ENCODE data around the gene GCC2. TPM values are rescaled to one million over a fixed set of nuclear protein-coding genes. Genes with fewer than 3 reads are reported as not detected.
"Not testable (repeated sequence)": the region's sequence is repeated elsewhere in the genome, so short reads cannot be mapped to it uniquely, and the experiment has no call there.

GCC2 gene
- total RNA-seq, 5 donors from 2014 or later (not counting 1 experiment from before 2014, with no cell fraction given) = 97.3 to 152 (median 135) TPM

DNA sequence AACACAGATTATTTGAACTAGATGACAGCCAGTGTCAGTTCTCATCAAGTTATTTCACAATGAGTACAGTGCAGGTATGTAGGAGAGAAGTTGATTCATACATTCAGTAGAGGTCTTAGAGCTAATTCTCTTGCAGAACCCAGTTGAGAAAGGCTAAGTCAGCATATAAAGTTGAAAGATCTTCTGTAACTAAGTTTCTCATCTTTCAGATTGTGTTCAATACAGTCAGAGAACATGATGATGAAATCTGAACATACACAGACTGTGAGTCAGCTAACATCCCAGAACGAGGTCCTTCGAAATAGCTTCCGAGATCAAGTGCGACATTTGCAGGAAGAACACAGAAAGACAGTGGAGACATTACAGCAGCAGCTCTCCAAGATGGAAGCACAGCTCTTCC is 43.4 kb downstream of the GCC2 start:
- H3K4me3 ChIP-seq (ENCODE audit: control insufficient read depth in 1 of 2, extremely low read depth in 1 of 2, low read length in 1 of 2) = no peak overlapping the region
- no peaks in the 10 kb centered on the region for H3K4me1 ChIP-seq (ENCODE audit: control insufficient read depth in 1 of 2, extremely low read depth in 1 of 2, insufficient read depth in 2 of 2, low read length in 2 of 2)
- no peak overlapping the region for H3K27ac ChIP-seq (ENCODE audit: low read length)
- H3K27me3 Mint-ChIP-seq = no peaks in the 10 kb centered on the region
- no peaks in the 10 kb centered on the region for H3K9me3 Mint-ChIP-seq
- 67% methylated on average over 2 of the region's 4 CpGs for WGBS (ENCODE audit: insufficient coverage)
- peaks cover 0 to 8% (median 1%) of the 10 kb centered on the region in 3 donors for H3K4me1 Mint-ChIP-seq
- H3K4me3 Mint-ChIP-seq = no peak overlapping the region
- no peaks in the 10 kb centered on the region for H3K9me3 ChIP-seq
- ChIA-PET POLR2A (interaction anchor here in 1 of 2 donors (0.5 kb wide), 1 partner anchor 39 kb away, joined by 4 read pairs; no protein-coding TSS in a partner anchor), CTCF (no interaction called here)
- H3K27me3 ChIP-seq (replicated peaks in 1 of 2; ENCODE audit: control insufficient read depth in 2 of 2, extremely low read depth in 1 of 2, insufficient read depth in 2 of 2, low read length in 1 of 2) = no peaks in the 10 kb centered on the region
- ATAC-seq (replicated peaks in 1 of 4) (no peak), DNase-seq (no peak)
- H3K27ac Mint-ChIP-seq = no peak overlapping the region
- H3K36me3 ChIP-seq (ENCODE audit: control insufficient read depth in 2 of 2, extremely low read depth in 1 of 2, insufficient read depth in 1 of 2, low read length in 1 of 2) = peaks cover 0 to 58% of the 10 kb centered on the region in 2 donors
- H3K36me3 Mint-ChIP-seq = peaks cover 43% of the 10 kb centered on the region

DNA sequence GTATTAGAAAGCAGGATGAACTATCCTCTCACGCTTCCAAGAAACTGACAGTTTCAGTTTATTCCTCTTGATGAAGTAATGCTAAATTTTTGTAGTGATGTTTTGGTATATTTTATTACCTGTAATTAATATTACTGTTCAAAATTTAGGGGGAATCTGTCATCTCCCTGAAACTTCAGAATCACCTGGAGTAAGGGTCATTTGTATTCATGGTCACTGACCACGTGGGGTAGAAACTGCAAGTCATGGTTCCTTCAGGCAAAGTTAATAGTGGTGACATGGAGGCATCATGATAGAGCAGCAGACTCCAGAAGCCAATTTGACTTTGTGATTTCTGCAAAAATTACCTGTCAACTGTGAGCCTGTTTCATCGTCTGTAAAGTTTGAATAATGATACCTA is 47.2 kb downstream of the GCC2 start:
- H3K36me3 Mint-ChIP-seq = peaks cover 48% of the 10 kb centered on the region

DNA sequence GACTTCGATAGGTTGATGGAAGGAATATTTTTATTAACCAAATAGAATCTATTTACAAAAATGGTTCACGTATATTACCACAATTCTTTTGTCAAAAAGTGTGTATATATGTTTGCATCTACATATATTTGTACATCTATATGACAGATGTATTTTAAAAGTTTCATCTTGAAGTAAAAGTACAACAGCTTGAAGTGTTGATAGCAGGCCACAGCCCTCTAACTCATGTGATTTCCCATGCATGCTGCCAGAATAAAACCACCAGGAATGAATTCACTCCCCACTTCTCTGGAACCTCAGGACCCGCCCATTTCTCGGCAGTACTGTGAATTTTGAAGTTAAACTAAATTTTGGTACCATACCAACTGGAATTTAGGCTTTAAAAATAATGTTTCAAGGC is 58.6 kb downstream of the GCC2 start:
- H3K27ac ChIP-seq (ENCODE audit: low read length); H3K27me3 ChIP-seq (replicated peaks in 1 of 2; ENCODE audit: control insufficient read depth in 2 of 2, extremely low read depth in 1 of 2, insufficient read depth in 2 of 2, low read length in 1 of 2); H3K4me3 Mint-ChIP-seq; H3K4me1 Mint-ChIP-seq; H3K4me3 ChIP-seq (ENCODE audit: control insufficient read depth in 1 of 2, extremely low read depth in 1 of 2, low read length in 1 of 2); H3K9me3 Mint-ChIP-seq; H3K27ac Mint-ChIP-seq; CTCF ChIA-PET; DNase-seq; POLR2A ChIA-PET; ATAC-seq (replicated peaks in 1 of 4); H3K9me3 ChIP-seq; H3K36me3 ChIP-seq (ENCODE audit: control insufficient read depth in 2 of 2, extremely low read depth in 1 of 2, insufficient read depth in 1 of 2, low read length in 1 of 2); H3K4me1 ChIP-seq (ENCODE audit: control insufficient read depth in 1 of 2, extremely low read depth in 1 of 2, insufficient read depth in 2 of 2, low read length in 2 of 2); H3K27me3 Mint-ChIP-seq: not testable (repeated sequence)
- no CpG with 5 or more reads among the region's 4 CpGs for WGBS (ENCODE audit: insufficient coverage)
- peaks cover 35% of the 10 kb centered on the region for H3K36me3 Mint-ChIP-seq

More for the DNA sequence above, 47.2 kb downstream of the GCC2 start:
- H3K4me1 ChIP-seq (ENCODE audit: control insufficient read depth in 1 of 2, extremely low read depth in 1 of 2, insufficient read depth in 2 of 2, low read length in 2 of 2); H3K9me3 ChIP-seq; H3K4me3 Mint-ChIP-seq; H3K9me3 Mint-ChIP-seq; H3K27ac ChIP-seq (ENCODE audit: low read length); ATAC-seq (replicated peaks in 1 of 4); DNase-seq; H3K27me3 Mint-ChIP-seq; CTCF ChIA-PET; POLR2A ChIA-PET; H3K4me3 ChIP-seq (ENCODE audit: control insufficient read depth in 1 of 2, extremely low read depth in 1 of 2, low read length in 1 of 2); H3K27me3 ChIP-seq (replicated peaks in 1 of 2; ENCODE audit: control insufficient read depth in 2 of 2, extremely low read depth in 1 of 2, insufficient read depth in 2 of 2, low read length in 1 of 2); H3K4me1 Mint-ChIP-seq; H3K27ac Mint-ChIP-seq: not testable (repeated sequence)
- H3K36me3 ChIP-seq (ENCODE audit: control insufficient read depth in 2 of 2, extremely low read depth in 1 of 2, insufficient read depth in 1 of 2, low read length in 1 of 2) = peaks cover 0 to 40% of the 10 kb centered on the region in 2 donors
- WGBS (ENCODE audit: insufficient coverage) = no CpG with 5 or more reads among the region's 3 CpGs

DNA sequence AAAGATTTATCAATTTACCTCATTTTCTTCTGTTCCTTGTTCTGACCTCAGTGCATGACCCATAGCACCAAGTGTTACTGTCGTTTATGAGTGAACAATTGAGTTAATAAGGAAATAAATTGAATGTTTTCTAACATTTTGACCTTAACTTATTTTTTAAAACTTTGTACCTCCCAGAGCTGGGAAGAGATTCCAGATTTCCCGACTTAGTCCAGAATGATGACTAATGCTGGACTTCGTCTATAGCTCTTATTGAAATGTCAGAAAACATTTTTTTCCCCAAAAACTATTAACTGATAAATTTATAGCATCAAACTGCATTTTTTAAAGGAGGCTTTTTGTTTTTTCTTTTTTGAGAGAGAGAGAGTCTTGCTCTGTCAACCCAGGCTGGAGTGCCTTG is 63.4 kb downstream of the GCC2 start:
- H3K4me3 ChIP-seq (ENCODE audit: control insufficient read depth in 1 of 2, extremely low read depth in 1 of 2, low read length in 1 of 2); DNase-seq; H3K4me3 Mint-ChIP-seq; H3K9me3 ChIP-seq; ATAC-seq (replicated peaks in 1 of 4); H3K27ac ChIP-seq (ENCODE audit: low read length); H3K27me3 ChIP-seq (replicated peaks in 1 of 2; ENCODE audit: control insufficient read depth in 2 of 2, extremely low read depth in 1 of 2, insufficient read depth in 2 of 2, low read length in 1 of 2); H3K27me3 Mint-ChIP-seq; H3K4me1 Mint-ChIP-seq; CTCF ChIA-PET; H3K36me3 Mint-ChIP-seq; H3K36me3 ChIP-seq (ENCODE audit: control insufficient read depth in 2 of 2, extremely low read depth in 1 of 2, insufficient read depth in 1 of 2, low read length in 1 of 2); H3K4me1 ChIP-seq (ENCODE audit: control insufficient read depth in 1 of 2, extremely low read depth in 1 of 2, insufficient read depth in 2 of 2, low read length in 2 of 2); POLR2A ChIA-PET; H3K27ac Mint-ChIP-seq; H3K9me3 Mint-ChIP-seq: not testable (repeated sequence)
- no CpG with 5 or more reads among the region's 3 CpGs for WGBS (ENCODE audit: insufficient coverage)

DNA sequence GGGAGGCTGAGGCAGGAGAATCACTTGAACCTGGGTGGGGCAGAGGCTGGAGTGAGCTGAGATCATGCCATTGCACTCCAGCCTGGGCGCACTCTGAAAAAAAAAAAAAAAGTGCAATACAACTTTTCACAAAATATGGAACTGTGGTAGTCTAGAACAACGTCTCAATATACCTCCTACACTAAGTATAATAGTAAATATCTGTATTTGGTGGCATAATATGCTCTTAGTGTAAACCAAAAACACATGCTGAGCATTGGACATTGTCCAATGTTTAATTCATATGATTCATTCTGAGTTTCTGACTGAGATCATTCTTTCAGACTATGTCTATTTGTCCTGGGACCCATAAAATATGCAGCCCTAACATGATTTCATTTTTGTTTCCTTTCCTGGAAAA is 65.5 kb downstream of the GCC2 start:
- H3K27me3 Mint-ChIP-seq, POLR2A ChIA-PET, CTCF ChIA-PET: not testable (repeated sequence)

DNA sequence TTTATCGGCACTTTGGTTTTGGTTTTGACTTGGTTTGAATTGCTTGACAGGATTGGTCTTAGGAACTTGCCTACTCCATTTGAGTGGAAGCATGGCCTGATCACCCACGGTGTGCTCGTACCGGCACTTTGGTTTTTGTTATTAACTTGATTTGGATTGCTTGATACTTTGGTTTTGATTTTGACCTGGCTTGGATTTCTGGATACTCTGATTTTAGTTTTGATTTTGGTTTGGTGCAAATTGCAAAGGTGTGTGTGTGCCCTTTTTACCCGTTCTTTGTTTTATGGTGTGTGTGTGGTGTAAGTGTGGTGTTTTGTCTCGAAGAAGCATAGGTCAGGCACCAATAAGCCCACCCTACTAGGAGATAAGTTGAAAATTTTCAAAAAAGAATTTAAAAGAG is 75.7 kb downstream of the GCC2 start:
- H3K4me1 ChIP-seq (ENCODE audit: control insufficient read depth in 1 of 2, extremely low read depth in 1 of 2, insufficient read depth in 2 of 2, low read length in 2 of 2); H3K27me3 ChIP-seq (replicated peaks in 1 of 2; ENCODE audit: control insufficient read depth in 2 of 2, extremely low read depth in 1 of 2, insufficient read depth in 2 of 2, low read length in 1 of 2); ATAC-seq (replicated peaks in 1 of 4); H3K27me3 Mint-ChIP-seq; H3K9me3 Mint-ChIP-seq; H3K36me3 ChIP-seq (ENCODE audit: control insufficient read depth in 2 of 2, extremely low read depth in 1 of 2, insufficient read depth in 1 of 2, low read length in 1 of 2); H3K36me3 Mint-ChIP-seq; H3K27ac ChIP-seq (ENCODE audit: low read length); H3K27ac Mint-ChIP-seq; CTCF ChIA-PET; H3K4me3 ChIP-seq (ENCODE audit: control insufficient read depth in 1 of 2, extremely low read depth in 1 of 2, low read length in 1 of 2); H3K4me3 Mint-ChIP-seq; H3K9me3 ChIP-seq; POLR2A ChIA-PET; DNase-seq; H3K4me1 Mint-ChIP-seq: not testable (repeated sequence)
- WGBS (ENCODE audit: insufficient coverage) = no CpG with 5 or more reads among the region's 6 CpGs

More for the DNA sequence above, 65.5 kb downstream of the GCC2 start:
- H3K27ac ChIP-seq (ENCODE audit: low read length); H3K27me3 ChIP-seq (replicated peaks in 1 of 2; ENCODE audit: control insufficient read depth in 2 of 2, extremely low read depth in 1 of 2, insufficient read depth in 2 of 2, low read length in 1 of 2); H3K4me3 ChIP-seq (ENCODE audit: control insufficient read depth in 1 of 2, extremely low read depth in 1 of 2, low read length in 1 of 2); H3K9me3 Mint-ChIP-seq; ATAC-seq (replicated peaks in 1 of 4); H3K36me3 ChIP-seq (ENCODE audit: control insufficient read depth in 2 of 2, extremely low read depth in 1 of 2, insufficient read depth in 1 of 2, low read length in 1 of 2); H3K4me3 Mint-ChIP-seq; DNase-seq; H3K9me3 ChIP-seq; H3K27ac Mint-ChIP-seq; H3K4me1 ChIP-seq (ENCODE audit: control insufficient read depth in 1 of 2, extremely low read depth in 1 of 2, insufficient read depth in 2 of 2, low read length in 2 of 2); H3K4me1 Mint-ChIP-seq: not testable (repeated sequence)
- WGBS (ENCODE audit: insufficient coverage) = no CpG with 5 or more reads among the region's 2 CpGs
- peaks cover 16% of the 10 kb centered on the region for H3K36me3 Mint-ChIP-seq

DNA sequence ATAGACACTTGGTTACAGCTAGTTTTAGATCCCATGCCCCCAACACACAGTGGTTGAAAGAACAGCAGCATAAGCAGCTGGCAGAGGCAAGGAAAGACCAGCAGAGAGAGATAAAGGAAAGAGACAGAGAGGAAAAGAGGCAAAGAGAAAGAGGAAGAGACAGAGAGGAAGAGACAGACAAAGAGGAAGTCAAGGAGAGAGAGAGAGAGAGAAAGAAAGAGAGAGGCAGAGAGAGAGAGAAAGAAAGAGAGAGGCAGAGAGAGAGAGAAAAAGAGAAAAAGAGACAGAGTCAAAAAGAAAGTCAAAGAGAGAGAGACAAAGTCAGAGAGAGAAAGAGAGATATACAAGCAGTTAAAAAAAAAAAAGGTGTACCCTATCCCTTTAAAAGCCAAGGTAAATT is 76.3 kb downstream of the GCC2 start:
- POLR2A ChIA-PET; H3K27ac Mint-ChIP-seq; H3K9me3 ChIP-seq; H3K27me3 ChIP-seq (replicated peaks in 1 of 2; ENCODE audit: control insufficient read depth in 2 of 2, extremely low read depth in 1 of 2, insufficient read depth in 2 of 2, low read length in 1 of 2); CTCF ChIA-PET; ATAC-seq (replicated peaks in 1 of 4); H3K4me3 Mint-ChIP-seq; H3K36me3 Mint-ChIP-seq; H3K4me3 ChIP-seq (ENCODE audit: control insufficient read depth in 1 of 2, extremely low read depth in 1 of 2, low read length in 1 of 2); H3K4me1 Mint-ChIP-seq; H3K27ac ChIP-seq (ENCODE audit: low read length); DNase-seq; H3K9me3 Mint-ChIP-seq; H3K4me1 ChIP-seq (ENCODE audit: control insufficient read depth in 1 of 2, extremely low read depth in 1 of 2, insufficient read depth in 2 of 2, low read length in 2 of 2); H3K27me3 Mint-ChIP-seq; H3K36me3 ChIP-seq (ENCODE audit: control insufficient read depth in 2 of 2, extremely low read depth in 1 of 2, insufficient read depth in 1 of 2, low read length in 1 of 2): not testable (repeated sequence)
